BE2C (cell line): ENCODE results near the gene SLC1A5.

Experiments
- DNase-seq: peaks from one replicate; pipeline ENCODE4 v3.0.0-alpha.2; 2020
- H3K27me3 ChIP-seq: fragments of 250-450 bp; sonication (Bioruptor Pico); 2 replicates; pipeline ENCODE4 v1.5.1; 2020; ENCODE audit warnings: mild to moderate bottlenecking
- H3K36me3 ChIP-seq: fragments of 250-450 bp; sonication (Bioruptor Pico); 2 replicates; pipeline ENCODE4 v1.5.1; 2020; ENCODE audit warnings: mild to moderate bottlenecking
- H3K4me1 ChIP-seq: fragments of 250-450 bp; sonication (Bioruptor Pico); 2 replicates; pipeline ENCODE4 v1.5.1; 2020
- H3K4me3 ChIP-seq: 2 replicates; pipeline ENCODE4 v1.5.1; 2011; ENCODE audit warnings: low read depth, low read length
- H3K9me3 ChIP-seq: fragments of 250-450 bp; sonication (Bioruptor Pico); 2 replicates; pipeline ENCODE4 v1.5.1; 2020
- CTCF ChIP-seq: IDR thresholded peaks from 2 replicates; pipeline ENCODE4 v1.5.1; 2012; ENCODE audit warnings: mild to moderate bottlenecking, low read depth, low read length

SLC1A5 gene

GRCh38 chr19:46759206-46759605 is 29.2 kb downstream of the SLC1A5 start:
- Histone ChIP-seq H3K27me3 (no peaks in the 10 kb centered on the region), H3K9me3 (no peaks in the 10 kb centered on the region), H3K4me1 (no peaks in the 10 kb centered on the region), H3K4me3 (no peak overlapping the region), H3K36me3 (peaks cover 3% of the 10 kb centered on the region; the same call in 1 of the 2 replicates)
- no peak for TF ChIP-seq CTCF
- no peak for DNase-seq

- Histone ChIP-seq H3K4me1 (no peaks in the 10 kb centered on the region; the same call in 1 of the 2 replicates), H3K4me3 (no peak overlapping the region), H3K9me3 (no peaks in the 10 kb centered on the region), H3K27me3 (no peaks in the 10 kb centered on the region), H3K36me3 (peaks cover 3% of the 10 kb centered on the region; the same call in 1 of the 2 replicates)
- no peak for TF ChIP-seq CTCF
- no peak for DNase-seq
These were observed 31.9 kb downstream of the SLC1A5 start for GRCh38 chr19:46756544-46756888.

GRCh38 chr19:46755853-46756543 is 32.4 kb downstream of the SLC1A5 start:
- TF ChIP-seq CTCF: no peak
- Histone ChIP-seq H3K27me3 (no peaks in the 10 kb centered on the region), H3K4me1 (no peaks in the 10 kb centered on the region; the same call in 1 of the 2 replicates), H3K36me3 (peaks cover 3% of the 10 kb centered on the region; the same call in 1 of the 2 replicates), H3K4me3 (no peak overlapping the region), H3K9me3 (no peaks in the 10 kb centered on the region)
- no peak for DNase-seq

GRCh38 chr19:46755077-46755852 is 33.1 kb downstream of the SLC1A5 start:
- TF ChIP-seq CTCF: no peak
- no peaks in the 10 kb centered on the region for H3K9me3 ChIP-seq
- peaks cover 3% of the 10 kb centered on the region; the same call in 1 of the 2 replicates for H3K36me3 ChIP-seq
- H3K4me1 ChIP-seq: no peaks in the 10 kb centered on the region; the same call in 1 of the 2 replicates
- no peaks in the 10 kb centered on the region for H3K27me3 ChIP-seq
- no peak overlapping the region for H3K4me3 ChIP-seq
- no peak for DNase-seq

- Histone ChIP-seq H3K9me3 (no peaks in the 10 kb centered on the region), H3K4me1 (no peaks in the 10 kb centered on the region; the same call in 1 of the 2 replicates), H3K27me3 (no peaks in the 10 kb centered on the region), H3K4me3 (no peak overlapping the region), H3K36me3 (peaks cover 3% of the 10 kb centered on the region; the same call in 1 of the 2 replicates)
- TF ChIP-seq CTCF: peak; percentile 76
- peak; percentile 79 for DNase-seq
These were observed 34.8 kb downstream of the SLC1A5 start for GRCh38 chr19:46753420-46754155.
